Brain microvascular endothelial cell (primary cell): ENCODE results near the gene ZNF469.

Experiments used
- DNase-seq: peaks from one replicate; pipeline ENCODE4 v3.0.0-alpha.2; 2020
- H3K27ac ChIP-seq: fragments of 250-450 bp; sonication (Bioruptor Pico); 2 replicates; pipeline ENCODE4 v1.5.1; 2020; ENCODE audit warnings: mild to moderate bottlenecking, moderate library complexity
- H3K27me3 ChIP-seq: fragments of 250-450 bp; sonication (Bioruptor Pico); replicated peaks from 2 replicates; pipeline ENCODE4 v1.5.1; 2020; ENCODE audit warnings: mild to moderate bottlenecking
- H3K36me3 ChIP-seq: fragments of 250-450 bp; sonication (Bioruptor Pico); replicated peaks from 2 replicates; pipeline ENCODE4 v1.5.1; 2020; ENCODE audit warnings: mild to moderate bottlenecking
- H3K4me3 ChIP-seq: 2 replicates; pipeline ENCODE4 v1.5.1; 2011; ENCODE audit warnings: low read depth, mild to moderate bottlenecking, control low read depth, low read length, moderate library complexity
- in situ Hi-C: cut with HindIII; loops from 2 replicates; pipeline ENCODE4 v1.10.0; 2017; ENCODE audit warnings: low sequenced_read_pairs, low pct_ligation_motif_present
- TF ChIP-seq, protein P1 (sequence below): IDR thresholded peaks from 2 replicates; pipeline ENCODE4 v1.5.1; 2011; ENCODE audit warnings: low read depth, mild to moderate bottlenecking, moderate library complexity, low read length, control low read depth, inconsistent platforms; ENCODE audit errors: missing control alignments

ZNF469 gene

DNA sequence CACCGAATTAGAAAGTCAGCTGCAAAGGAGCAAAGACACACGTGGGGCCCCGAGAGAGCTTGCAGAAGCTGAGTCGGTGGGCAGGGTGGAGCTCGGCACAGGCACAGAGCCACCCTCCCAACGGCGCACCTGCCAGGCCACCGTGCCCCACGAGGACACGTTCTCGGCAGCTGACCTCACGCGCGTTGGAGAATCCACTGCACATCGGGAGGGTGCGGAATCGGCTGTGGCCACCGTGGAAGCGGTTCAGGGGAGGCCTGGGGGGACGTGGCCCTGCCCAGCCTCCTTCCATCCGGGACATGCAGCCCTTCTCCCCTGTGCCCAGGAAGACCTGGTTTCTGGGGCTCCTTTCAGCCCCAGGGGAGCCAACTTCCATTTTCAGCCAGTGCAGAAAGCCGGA lies 49.4 kb downstream of the ZNF469 start:
- H3K27ac ChIP-seq = no peak overlapping the region
- H3K4me3 ChIP-seq = no peak overlapping the region
- in situ Hi-C loops = loop anchor here (25.0 kb wide), 1 partner anchor 105 kb away; no protein-coding TSS in a partner anchor
- DNase-seq = no peak
- H3K36me3 ChIP-seq = peaks cover 4% of the 10 kb centered on the region
- no peaks in the 10 kb centered on the region for H3K27me3 ChIP-seq
- TF ChIP-seq, protein P1, sequence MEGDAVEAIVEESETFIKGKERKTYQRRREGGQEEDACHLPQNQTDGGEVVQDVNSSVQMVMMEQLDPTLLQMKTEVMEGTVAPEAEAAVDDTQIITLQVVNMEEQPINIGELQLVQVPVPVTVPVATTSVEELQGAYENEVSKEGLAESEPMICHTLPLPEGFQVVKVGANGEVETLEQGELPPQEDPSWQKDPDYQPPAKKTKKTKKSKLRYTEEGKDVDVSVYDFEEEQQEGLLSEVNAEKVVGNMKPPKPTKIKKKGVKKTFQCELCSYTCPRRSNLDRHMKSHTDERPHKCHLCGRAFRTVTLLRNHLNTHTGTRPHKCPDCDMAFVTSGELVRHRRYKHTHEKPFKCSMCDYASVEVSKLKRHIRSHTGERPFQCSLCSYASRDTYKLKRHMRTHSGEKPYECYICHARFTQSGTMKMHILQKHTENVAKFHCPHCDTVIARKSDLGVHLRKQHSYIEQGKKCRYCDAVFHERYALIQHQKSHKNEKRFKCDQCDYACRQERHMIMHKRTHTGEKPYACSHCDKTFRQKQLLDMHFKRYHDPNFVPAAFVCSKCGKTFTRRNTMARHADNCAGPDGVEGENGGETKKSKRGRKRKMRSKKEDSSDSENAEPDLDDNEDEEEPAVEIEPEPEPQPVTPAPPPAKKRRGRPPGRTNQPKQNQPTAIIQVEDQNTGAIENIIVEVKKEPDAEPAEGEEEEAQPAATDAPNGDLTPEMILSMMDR = no peak
